SK-N-MC (cell line): Measurements from ENCODE around the gene CTNND2.

Experiments
- EZH2 ChIP-seq: fragments of 200-600 bp; sonication (generic); IDR thresholded peaks from one replicate; pipeline ENCODE4 v1.6.1; 2017; ENCODE audit warnings: antibody characterized with exemption
- FOXP2 ChIP-seq: optimal IDR thresholded peaks from 2 replicates; pipeline ENCODE3; 2011; ENCODE audit warnings: mild to moderate bottlenecking, moderate library complexity; ENCODE audit not compliant: insufficient read depth; ENCODE audit errors: extremely low read length, control extremely low read depth
- POLR2AphosphoS5 ChIP-seq: IDR thresholded peaks from 2 replicates; pipeline ENCODE4 v1.6.1; 2012; ENCODE audit warnings: mild to moderate bottlenecking, low read depth, low read length, borderline replicate concordance

GRCh38 chr5:11396917-11397316 lies 507.3 kb downstream of the CTNND2 start:
- TF ChIP-seq EZH2: no peak
- TF ChIP-seq POLR2AphosphoS5: no peak
- no peak for TF ChIP-seq FOXP2
